HG03039 (cell line): Measurements from ENCODE around the gene PSMB11.
A peak's percentile ranks its signal among the peaks of the same experiment; 100 is the strongest.

Source experiments
- ATAC-seq: cut with Tn5 transposase; IDR thresholded peaks from one replicate; pipeline ENCODE4 v1.9.1; 2021; ENCODE audit warnings: mild to moderate bottlenecking, moderate library complexity; ENCODE audit not compliant: unreplicated experiment

Gene PSMB11

DNA sequence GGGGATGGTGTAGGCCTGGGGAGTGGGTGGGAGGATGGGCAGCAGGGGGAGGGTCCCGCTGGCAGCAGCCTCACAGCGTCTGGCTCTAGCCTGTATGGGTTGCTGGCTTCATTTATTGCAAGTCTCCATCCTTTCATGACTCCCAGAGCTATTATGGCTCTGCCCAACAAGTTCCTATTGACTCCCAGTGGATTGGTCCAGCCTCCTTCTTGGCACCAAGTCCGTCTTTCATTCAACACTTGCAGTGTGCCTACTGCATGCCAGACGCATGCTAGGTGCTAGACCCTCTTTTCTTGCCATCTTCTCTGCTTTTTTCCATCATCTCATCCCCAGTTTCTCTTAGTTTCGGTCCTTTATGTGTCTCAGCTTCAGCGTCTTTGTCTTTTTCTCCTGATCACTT lies 1.1 kb downstream of the PSMB11 start:
- ATAC-seq, result no peak

DNA sequence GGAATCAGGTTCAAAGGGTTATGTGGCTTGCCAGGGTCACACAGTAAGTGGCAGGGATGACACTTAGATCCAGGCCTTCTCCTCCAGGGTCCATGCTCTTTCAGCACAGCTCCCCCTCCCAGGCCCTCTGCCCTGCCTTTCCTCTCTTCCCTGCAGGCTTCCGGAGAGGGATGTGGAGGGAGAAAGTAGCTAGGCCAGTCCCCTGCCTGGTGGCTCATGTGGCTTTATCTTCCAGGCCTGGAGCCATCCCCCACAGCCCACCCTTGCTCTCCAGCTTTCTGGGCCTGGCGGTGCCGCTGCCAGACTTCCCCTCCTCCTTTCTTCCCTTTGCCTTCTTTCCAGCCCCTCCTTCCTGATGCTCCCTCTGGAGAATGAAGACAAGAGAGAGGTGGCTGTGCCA lies 1.7 kb downstream of the PSMB11 start:
- no peak for ATAC-seq

- ATAC-seq, result no peak
These were observed 2.8 kb downstream of the PSMB11 start for GRCh38 chr14:23044840-23045239.

GRCh38 chr14:23045419-23046357 lies 3.7 kb downstream of the PSMB11 start:
- no peak for ATAC-seq

GRCh38 chr14:23047034-23047634 lies 5.1 kb downstream of the PSMB11 start:
- no peak for ATAC-seq

- no peak for ATAC-seq
These were observed 6.0 kb downstream of the PSMB11 start for GRCh38 chr14:23047751-23048693.

DNA sequence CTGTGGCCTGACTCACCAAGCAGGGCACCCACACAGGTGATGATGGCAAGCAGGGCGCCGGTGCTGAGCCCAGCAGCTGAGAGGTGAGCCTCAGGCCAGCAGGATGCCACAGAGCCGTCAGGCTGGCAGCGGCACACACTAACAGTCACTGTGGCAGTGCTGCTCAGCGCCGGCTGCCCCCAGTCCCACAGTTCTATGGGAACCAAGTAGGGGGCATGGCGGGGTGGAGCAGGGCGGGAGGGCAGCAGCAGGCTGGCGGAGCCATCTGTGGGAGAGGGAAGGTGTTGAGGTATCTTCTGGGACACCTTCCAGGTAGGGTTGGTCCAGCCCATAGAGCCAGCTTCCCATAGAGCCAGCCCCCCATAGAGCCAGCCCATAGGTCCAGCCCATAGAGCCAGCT lies 7.0 kb downstream of the PSMB11 start:
- ATAC-seq, result no peak

GRCh38 chr14:23051141-23052057 lies 9.4 kb downstream of the PSMB11 start:
- ATAC-seq, result no peak

- no peak for ATAC-seq
These were observed 10.2 kb downstream of the PSMB11 start for GRCh38 chr14:23052182-23052623.

- no peak for ATAC-seq
These were observed 10.7 kb downstream of the PSMB11 start for GRCh38 chr14:23052671-23053070.

GRCh38 chr14:23053426-23053825 lies 11.4 kb downstream of the PSMB11 start:
- ATAC-seq, result no peak

- ATAC-seq, result no peak
These were observed 12.2 kb downstream of the PSMB11 start for GRCh38 chr14:23054000-23054811.

DNA sequence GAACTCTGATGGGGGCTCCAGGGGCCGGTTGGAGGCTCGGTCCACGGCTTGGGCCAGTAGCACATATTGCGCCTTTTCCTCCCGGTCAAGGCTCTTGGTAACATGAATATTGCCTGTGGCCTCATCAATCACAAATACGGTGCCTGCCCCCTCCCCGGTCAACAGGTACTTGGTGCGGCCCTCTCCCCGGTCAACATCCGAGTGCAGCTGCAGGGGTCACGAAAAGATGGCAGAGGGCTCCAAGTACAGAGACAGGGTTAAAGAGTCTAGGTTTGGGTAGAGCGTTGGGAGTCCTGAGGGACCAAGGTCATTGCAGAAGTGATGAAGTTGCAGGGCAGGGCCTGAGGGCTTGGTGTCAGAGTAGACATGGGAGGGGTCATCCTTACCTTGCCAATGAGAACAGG lies 13.1 kb downstream of the PSMB11 start:
- ATAC-seq, result no peak

GRCh38 chr14:23055621-23056144 lies 13.7 kb downstream of the PSMB11 start:
- no peak for ATAC-seq

- peak; percentile 47 for ATAC-seq
These were observed 14.3 kb downstream of the PSMB11 start for GRCh38 chr14:23056145-23056955.

DNA sequence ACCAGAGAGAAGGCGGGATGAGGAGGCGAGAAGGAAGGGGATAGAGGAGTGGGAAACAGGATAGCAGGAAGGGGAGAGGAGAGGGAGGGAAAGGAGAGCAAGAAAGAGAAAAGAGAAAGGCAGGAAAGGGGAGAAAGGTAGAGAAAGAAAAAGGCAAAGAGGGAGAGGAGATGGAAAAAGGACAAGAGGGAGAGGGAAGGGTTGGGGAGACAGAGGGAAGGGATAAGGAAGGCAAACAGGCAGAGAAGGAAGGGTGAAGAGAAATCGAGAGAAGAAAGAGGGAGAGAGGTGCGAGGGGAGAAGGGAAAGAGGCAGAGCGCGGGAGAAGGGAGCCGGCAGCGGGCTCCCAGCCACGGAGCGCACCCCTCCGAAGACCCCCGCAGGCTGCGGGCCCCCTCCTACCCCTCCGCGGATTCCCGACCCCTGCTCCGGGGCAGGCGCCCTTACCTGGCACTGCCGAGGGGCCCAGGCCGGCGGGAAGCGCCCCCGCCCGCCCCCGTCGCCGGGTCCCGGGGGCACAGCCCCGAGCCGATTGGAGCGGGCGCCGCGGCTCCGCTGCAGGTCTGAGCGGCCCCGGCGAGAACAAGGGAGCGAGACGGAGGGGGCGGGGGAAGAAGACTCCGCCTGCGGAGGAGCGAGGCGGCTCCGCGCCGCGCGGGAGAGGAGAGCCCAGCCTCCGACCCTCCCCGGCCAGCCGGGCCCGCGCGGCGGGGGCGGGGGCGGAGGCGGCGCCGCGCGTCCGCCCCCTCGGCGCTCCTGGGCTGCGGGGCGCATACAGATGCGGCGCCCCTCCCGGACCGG lies 15.1 kb downstream of the PSMB11 start, which contains the start of gene CDH24:
Gene CDH24, minus strand, starts transcription at position 565 of the 801 bp plus-strand sequence. CDS start 1,787 bp downstream, outside the sequence.
- peak; percentile 38 for ATAC-seq
